Thyroid gland (tissue), 4 donors: ENCODE data around the gene PADI3.

Source experiments
- POLR2A ChIP-seq, 2 donors: fragments of 450-650 bp; IDR thresholded peaks; one replicate each; pipeline ENCODE4 v1.6.1; 2017; ENCODE audit warnings: antibody characterized with exemption in 2 of 2, mild to moderate bottlenecking in 2 of 2, moderate library complexity in 1 of 2
- TF ChIP-seq, protein P1 (sequence below), 6 experiments: fragments of 200-600 bp in 3 of 6; fragments of 450-650 bp in 3 of 6; sonication (generic) in 3 of 6; IDR thresholded peaks; one replicate each; pipeline ENCODE4 v1.5.1; 2016 to 2019; ENCODE audit warnings: antibody characterized with exemption in 6 of 6, mild to moderate bottlenecking in 2 of 6, inconsistent platforms in 1 of 6, moderate library complexity in 1 of 6

DNA sequence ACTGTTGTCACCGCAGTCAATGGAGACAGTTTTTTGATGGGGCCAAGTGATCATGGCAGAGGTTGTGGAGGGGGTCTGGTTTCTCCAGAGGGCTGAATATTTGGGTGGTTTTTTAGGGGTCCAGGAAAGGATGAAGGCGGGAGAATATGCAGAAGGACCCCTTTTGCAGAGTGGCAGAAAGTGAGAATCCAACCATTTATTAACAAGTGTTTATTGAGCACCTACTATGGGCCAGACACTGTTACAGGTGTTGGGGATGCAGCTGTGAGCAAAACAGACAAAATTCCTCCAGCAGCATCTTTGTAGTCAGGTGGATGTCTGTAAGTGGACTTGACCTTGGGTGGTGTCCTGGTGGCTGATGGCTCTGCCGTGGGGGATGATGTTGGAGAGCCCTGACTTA is 28.6 kb upstream of the PADI3 start:
- TF ChIP-seq, protein P1, sequence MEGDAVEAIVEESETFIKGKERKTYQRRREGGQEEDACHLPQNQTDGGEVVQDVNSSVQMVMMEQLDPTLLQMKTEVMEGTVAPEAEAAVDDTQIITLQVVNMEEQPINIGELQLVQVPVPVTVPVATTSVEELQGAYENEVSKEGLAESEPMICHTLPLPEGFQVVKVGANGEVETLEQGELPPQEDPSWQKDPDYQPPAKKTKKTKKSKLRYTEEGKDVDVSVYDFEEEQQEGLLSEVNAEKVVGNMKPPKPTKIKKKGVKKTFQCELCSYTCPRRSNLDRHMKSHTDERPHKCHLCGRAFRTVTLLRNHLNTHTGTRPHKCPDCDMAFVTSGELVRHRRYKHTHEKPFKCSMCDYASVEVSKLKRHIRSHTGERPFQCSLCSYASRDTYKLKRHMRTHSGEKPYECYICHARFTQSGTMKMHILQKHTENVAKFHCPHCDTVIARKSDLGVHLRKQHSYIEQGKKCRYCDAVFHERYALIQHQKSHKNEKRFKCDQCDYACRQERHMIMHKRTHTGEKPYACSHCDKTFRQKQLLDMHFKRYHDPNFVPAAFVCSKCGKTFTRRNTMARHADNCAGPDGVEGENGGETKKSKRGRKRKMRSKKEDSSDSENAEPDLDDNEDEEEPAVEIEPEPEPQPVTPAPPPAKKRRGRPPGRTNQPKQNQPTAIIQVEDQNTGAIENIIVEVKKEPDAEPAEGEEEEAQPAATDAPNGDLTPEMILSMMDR (IDR thresholded peaks at IDR 0.05): no peak
- no peak for TF ChIP-seq POLR2A (IDR thresholded peaks at IDR 0.05)
